ENCODE data around the gene STRN. TPM values are rescaled to one million over a fixed set of nuclear protein-coding genes. Genes with fewer than 3 reads are reported as not detected.

Gene STRN
- total RNA-seq, 4 donors from 2014 or later: 24.8 to 38.4 (median 31.6) TPM

- Histone ChIP-seq H3K4me3 (no peak overlapping the region), H3K4me1 (no peaks in the 10 kb centered on the region), H3K9me3 (no peaks in the 10 kb centered on the region), H3K27ac (no peak overlapping the region), H3K27me3 (no peaks in the 10 kb centered on the region), H3K36me3 (no peaks in the 10 kb centered on the region)
- DNase-seq: no peak
- intact Hi-C loops (cut with DNase I): no loop called here
- 72 to 82% methylated on average over 3 of the region's 3 CpGs for WGBS, 2 donors
- TF ChIP-seq CTCF (IDR thresholded peaks at IDR 0.05): no peak
- no peak for TF ChIP-seq POLR2A (IDR thresholded peaks at IDR 0.05)
Observed at GRCh38 chr2:36798724-36799123, 167.6 kb downstream of the STRN start.

GRCh38 chr2:36797324-36798070 is 168.8 kb downstream of the STRN start:
- DNase-seq: no peak
- no peak overlapping the region for H3K4me3 ChIP-seq
- H3K36me3 ChIP-seq: no peaks in the 10 kb centered on the region
- TF ChIP-seq CTCF (IDR thresholded peaks at IDR 0.05) (no peak), POLR2A (IDR thresholded peaks at IDR 0.05) (no peak)
- H3K4me1 ChIP-seq: no peaks in the 10 kb centered on the region
- 56 to 60% methylated on average over 6 of the region's 6 CpGs for WGBS, 2 donors
- H3K9me3 ChIP-seq: no peaks in the 10 kb centered on the region
- H3K27ac ChIP-seq: no peak overlapping the region
- intact Hi-C loops (cut with DNase I): no loop called here
- no peaks in the 10 kb centered on the region for H3K27me3 ChIP-seq

Small RNA genes within 50 kb of the gene (small RNA-seq; reads per million reads assigned to genes)
- 0 reads per million in 4 donors for gene RNU6-577P

Other genes with a start within 250 kb of the STRN start
- gene HEATR5B, start 117.8 kb upstream of the STRN start, total RNA-seq: 10 to 100 TPM; 15.8 to 34.5 (median 23.1) TPM
- gene GPATCH11, start 118.0 kb upstream of the STRN start, total RNA-seq: 1 to 10 TPM; 2.7 to 6.8 (median 5.9) TPM
- 10 to 100 TPM in 3 of 4 donors, 1 to 10 TPM in 1; 8.1 to 21.4 (median 16.7) TPM for gene EIF2AK2, start 190.4 kb upstream of the STRN start, total RNA-seq
- gene SULT6B1, start 222.1 kb upstream of the STRN start, total RNA-seq: not detected
- gene CEBPZOS, start 230.0 kb upstream of the STRN start, total RNA-seq: 10 to 100 TPM; 17.9 to 22.3 (median 20.3) TPM

Data from esophagus squamous epithelium (tissue), 5 donors.